HG02981 (cell line): Measurements from ENCODE around the gene PDCD11.
"Not testable (repeated sequence)": the region's sequence is repeated elsewhere in the genome, so short reads cannot be mapped to it uniquely, and the experiment has no call there.

Experiments used
- ATAC-seq: cut with Tn5 transposase; IDR thresholded peaks from one replicate; pipeline ENCODE4 v1.9.1; 2021; ENCODE audit warnings: mild to moderate bottlenecking, moderate library complexity; ENCODE audit not compliant: unreplicated experiment

PDCD11 gene

DNA sequence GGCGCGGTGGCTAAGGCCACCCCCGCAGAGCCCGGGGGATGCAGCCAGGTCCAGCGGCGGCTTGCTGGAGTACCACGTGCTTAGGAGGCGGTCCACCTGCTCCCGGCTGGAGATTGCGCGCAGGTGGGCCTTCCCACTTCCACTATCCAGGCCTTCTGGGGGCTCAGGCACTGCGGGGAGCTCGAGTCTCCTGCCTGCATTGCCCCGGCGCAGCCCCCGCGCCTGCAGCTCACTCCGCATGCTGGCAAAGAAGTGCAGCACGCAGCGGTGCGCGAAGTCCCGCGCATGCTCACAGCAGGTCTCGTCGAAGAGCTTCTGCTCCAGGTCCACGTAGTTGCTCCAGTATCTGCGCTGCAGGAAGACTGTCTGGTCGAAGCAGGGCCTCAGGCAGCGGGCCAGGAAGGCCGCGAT, 76.8 kb downstream of the PDCD11 start:
- no peak for ATAC-seq

GRCh38 chr10:103474077-103474476, 77.7 kb downstream of the PDCD11 start:
- no peak for ATAC-seq

GRCh38 chr10:103475437-103475836, 79.0 kb downstream of the PDCD11 start:
- ATAC-seq: no peak

GRCh38 chr10:103476046-103476768, 79.8 kb downstream of the PDCD11 start:
- no peak for ATAC-seq

- no peak for ATAC-seq
Observed at GRCh38 chr10:103478671-103479070, 82.2 kb downstream of the PDCD11 start.

- no peak for ATAC-seq
Observed at GRCh38 chr10:103479135-103479534, 82.7 kb downstream of the PDCD11 start, which contains the start of gene CALHM3. Gene CALHM3, minus strand, starts transcription at chr10:103479240. Its CDS starts 208 bp downstream, at chr10:103479032.

GRCh38 chr10:103480521-103480920, 84.1 kb downstream of the PDCD11 start:
- ATAC-seq: no peak

DNA sequence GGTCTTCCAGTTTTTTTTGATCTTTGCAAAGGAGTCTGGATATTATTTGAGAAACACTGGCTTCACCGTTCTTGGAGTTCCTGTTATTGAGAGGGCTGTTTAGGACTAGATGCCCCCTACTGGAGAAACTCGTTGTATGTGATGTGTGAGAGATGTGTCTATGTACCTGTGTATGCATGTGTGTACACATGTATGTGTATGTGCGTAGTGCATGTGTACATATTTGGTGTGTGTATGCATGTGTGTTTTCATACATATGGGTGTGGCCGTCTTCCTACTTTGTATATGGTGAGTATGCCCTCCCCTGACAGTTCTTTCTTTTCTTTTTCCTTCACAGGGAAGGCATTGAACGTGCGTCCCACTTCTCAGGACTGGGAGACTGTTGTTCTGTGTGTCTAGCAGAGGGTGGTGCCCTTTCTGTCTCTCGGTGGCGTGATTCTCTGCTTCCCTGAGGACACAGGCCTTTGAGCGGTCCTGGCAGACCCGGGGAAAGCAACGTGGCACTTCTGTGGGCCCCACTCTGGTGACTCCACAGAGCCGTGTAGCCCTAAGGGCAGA, 85.6 kb downstream of the PDCD11 start:
- peak; percentile 71 for ATAC-seq

- ATAC-seq: not testable (repeated sequence)
Observed at GRCh38 chr10:103486635-103487409, 90.4 kb downstream of the PDCD11 start.

DNA sequence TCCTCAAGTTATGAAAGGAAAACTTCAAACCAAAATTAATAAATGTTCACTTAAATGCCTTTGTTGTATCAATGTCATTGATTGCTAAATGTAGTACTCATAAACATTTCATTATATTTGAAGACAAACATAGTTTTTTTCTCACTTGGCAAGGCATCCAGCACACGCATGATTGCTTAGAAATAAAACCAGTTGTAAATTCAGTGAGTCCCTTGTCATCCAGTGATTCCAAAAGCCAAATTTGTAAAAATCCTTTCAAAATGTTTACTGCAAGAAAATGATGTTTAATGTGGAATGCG, 90.9 kb downstream of the PDCD11 start:
- ATAC-seq: no peak

DNA sequence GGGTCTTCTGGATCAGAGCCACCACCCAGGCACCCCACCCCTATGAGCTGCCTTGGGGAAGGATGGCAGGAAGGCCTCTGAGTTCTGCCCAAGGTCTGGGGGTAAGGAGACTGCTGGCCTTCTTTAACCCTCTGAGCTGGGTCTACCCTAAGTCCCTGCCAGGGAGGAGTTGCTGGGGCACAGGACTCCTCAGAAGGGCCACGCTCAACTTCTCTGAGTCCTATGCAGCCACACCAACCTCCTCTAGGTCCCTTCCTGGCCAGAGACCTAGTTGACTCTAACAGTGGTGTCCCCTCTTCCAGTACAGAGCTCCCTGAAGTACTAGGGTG, 94.5 kb downstream of the PDCD11 start:
- peak; percentile 7 for ATAC-seq

- no peak for ATAC-seq
Observed at GRCh38 chr10:103491729-103492364, 95.4 kb downstream of the PDCD11 start.

GRCh38 chr10:103492655-103493261, 96.3 kb downstream of the PDCD11 start:
- ATAC-seq: no peak

GRCh38 chr10:103493362-103493915, 97.0 kb downstream of the PDCD11 start, which contains the start of gene NEURL1:
Gene NEURL1, plus strand, starts transcription at chr10:103493705. Its CDS starts 683 bp downstream, at chr10:103494388.
- no peak for ATAC-seq

DNA sequence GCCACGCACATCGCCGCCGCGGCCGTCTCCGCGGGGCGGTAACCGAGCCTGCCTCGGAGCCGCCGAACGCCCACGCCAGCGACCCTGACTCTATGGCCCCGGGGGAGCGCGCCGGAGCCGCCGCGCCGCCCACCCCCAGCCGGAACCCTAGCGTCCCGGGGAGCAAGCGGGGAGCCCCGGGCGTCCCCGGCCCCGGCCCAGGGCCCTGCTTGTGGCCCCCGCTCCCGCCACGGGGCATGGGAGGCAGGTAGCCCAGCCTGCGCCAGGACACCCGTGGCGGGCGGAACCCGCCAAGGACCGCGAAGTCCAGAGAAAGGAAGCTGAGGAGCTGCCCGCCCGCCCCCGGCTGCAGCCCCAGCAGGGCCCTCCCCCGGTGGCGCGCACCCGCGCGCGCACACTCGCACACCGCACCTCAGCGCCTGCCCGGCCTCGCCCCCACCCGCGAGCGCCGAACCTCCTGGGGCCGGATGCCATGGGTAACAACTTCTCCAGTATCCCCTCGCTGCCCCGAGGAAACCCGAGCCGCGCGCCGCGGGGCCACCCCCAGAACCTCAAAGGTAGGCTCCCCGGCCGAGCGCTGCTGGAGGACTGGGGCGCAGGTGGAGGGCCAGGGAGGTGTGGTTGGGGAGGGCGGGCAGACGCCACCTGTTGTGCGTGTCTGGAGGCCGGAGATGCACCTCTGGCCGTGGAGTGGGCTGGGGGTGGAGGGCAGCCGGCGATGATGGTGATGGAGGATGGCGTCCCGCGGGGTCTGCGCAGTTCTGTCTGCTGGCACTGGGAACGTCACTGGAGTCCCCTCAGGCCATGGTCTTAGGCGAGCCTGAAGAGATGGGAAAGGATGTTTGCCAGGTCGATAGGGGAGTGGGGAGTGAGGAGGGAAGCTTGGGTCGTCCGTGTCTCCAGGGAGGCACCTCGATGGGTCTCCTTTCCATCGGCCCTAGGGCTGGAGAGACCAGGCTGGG, 97.8 kb downstream of the PDCD11 start:
- no peak for ATAC-seq

- no peak for ATAC-seq
Observed at GRCh38 chr10:103495321-103495720, 98.9 kb downstream of the PDCD11 start.
